Effector memory CD4-positive, alpha-beta T cell (primary cell): ENCODE results near the gene OCSTAMP.

Experiments
- DNase-seq, 3 donors: peaks; one replicate each; pipeline ENCODE4 v3.0.0-alpha.2; 2020
- H3K27ac ChIP-seq: 2 replicates; pipeline ENCODE4 v1.7.0; 2013; ENCODE audit warnings: mild to moderate bottlenecking, low read length, moderate library complexity; ENCODE audit not compliant: insufficient read depth, poor library complexity, severe bottlenecking
- H3K27me3 ChIP-seq: replicated peaks from 2 replicates; pipeline ENCODE4 v1.7.0; 2013; ENCODE audit warnings: mild to moderate bottlenecking, low read length; ENCODE audit not compliant: insufficient read depth, control insufficient read depth, poor library complexity, severe bottlenecking
- H3K36me3 ChIP-seq: 2 replicates; pipeline ENCODE4 v1.7.0; 2013; ENCODE audit warnings: mild to moderate bottlenecking, low read length, moderate library complexity; ENCODE audit not compliant: control insufficient read depth, insufficient read depth
- H3K4me1 ChIP-seq: 2 replicates; pipeline ENCODE4 v1.7.0; 2013; ENCODE audit warnings: low read length, mild to moderate bottlenecking; ENCODE audit not compliant: control insufficient read depth, insufficient read depth, poor library complexity, severe bottlenecking
- H3K4me3 ChIP-seq: 2 replicates; pipeline ENCODE4 v1.7.0; 2013; ENCODE audit warnings: low read length, low read depth, mild to moderate bottlenecking; ENCODE audit not compliant: insufficient read depth, poor library complexity, severe bottlenecking
- H3K9me3 ChIP-seq: 2 replicates; pipeline ENCODE4 v1.7.0; 2013; ENCODE audit warnings: mild to moderate bottlenecking, low read length, moderate library complexity; ENCODE audit not compliant: control insufficient read depth

The OCSTAMP gene

DNA sequence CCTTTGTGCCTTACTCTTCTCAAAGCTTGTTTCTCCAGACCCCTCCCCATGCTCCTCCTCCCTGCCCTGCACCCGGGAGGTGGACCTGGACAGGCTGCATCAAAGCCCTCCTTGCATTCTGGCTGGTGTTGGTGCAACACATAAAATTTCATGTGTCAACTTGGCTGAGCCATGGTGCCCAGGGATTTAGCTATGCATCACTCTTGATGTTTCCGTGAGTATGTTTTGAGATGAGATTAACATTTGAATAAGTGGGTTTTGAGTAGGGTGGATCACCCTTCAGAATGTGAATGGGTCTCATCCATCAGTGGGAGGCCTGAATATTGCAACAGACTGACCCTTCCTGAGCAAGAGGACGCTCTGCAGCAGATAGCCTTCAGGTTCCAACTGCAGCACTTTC, 4.4 kb upstream of the OCSTAMP start:
- Histone ChIP-seq H3K27me3 (no peaks in the 10 kb centered on the region), H3K4me1 (peaks cover 7% of the 10 kb centered on the region), H3K27ac (no peak overlapping the region), H3K9me3 (no peaks in the 10 kb centered on the region), H3K4me3 (no peak overlapping the region), H3K36me3 (no peaks in the 10 kb centered on the region)
- no peak for DNase-seq

GRCh38 chr20:46553926-46554325, 3.5 kb upstream of the OCSTAMP start:
- Histone ChIP-seq H3K36me3 (no peaks in the 10 kb centered on the region), H3K9me3 (no peaks in the 10 kb centered on the region), H3K27me3 (no peaks in the 10 kb centered on the region), H3K4me1 (peaks cover 7% of the 10 kb centered on the region), H3K4me3 (no peak overlapping the region), H3K27ac (no peak overlapping the region)
- no peak for DNase-seq

GRCh38 chr20:46552460-46553420, 2.3 kb upstream of the OCSTAMP start:
- Histone ChIP-seq H3K27ac (no peak overlapping the region), H3K4me3 (no peak overlapping the region), H3K9me3 (no peaks in the 10 kb centered on the region), H3K27me3 (no peaks in the 10 kb centered on the region), H3K4me1 (peaks cover 7% of the 10 kb centered on the region), H3K36me3 (no peaks in the 10 kb centered on the region)
- no peak for DNase-seq

GRCh38 chr20:46551522-46552381, 1.3 kb upstream of the OCSTAMP start:
- no peak for DNase-seq
- Histone ChIP-seq H3K27ac (no peak overlapping the region), H3K27me3 (no peaks in the 10 kb centered on the region), H3K4me3 (no peak overlapping the region), H3K36me3 (no peaks in the 10 kb centered on the region), H3K4me1 (peaks cover 7% of the 10 kb centered on the region), H3K9me3 (no peaks in the 10 kb centered on the region)

DNA sequence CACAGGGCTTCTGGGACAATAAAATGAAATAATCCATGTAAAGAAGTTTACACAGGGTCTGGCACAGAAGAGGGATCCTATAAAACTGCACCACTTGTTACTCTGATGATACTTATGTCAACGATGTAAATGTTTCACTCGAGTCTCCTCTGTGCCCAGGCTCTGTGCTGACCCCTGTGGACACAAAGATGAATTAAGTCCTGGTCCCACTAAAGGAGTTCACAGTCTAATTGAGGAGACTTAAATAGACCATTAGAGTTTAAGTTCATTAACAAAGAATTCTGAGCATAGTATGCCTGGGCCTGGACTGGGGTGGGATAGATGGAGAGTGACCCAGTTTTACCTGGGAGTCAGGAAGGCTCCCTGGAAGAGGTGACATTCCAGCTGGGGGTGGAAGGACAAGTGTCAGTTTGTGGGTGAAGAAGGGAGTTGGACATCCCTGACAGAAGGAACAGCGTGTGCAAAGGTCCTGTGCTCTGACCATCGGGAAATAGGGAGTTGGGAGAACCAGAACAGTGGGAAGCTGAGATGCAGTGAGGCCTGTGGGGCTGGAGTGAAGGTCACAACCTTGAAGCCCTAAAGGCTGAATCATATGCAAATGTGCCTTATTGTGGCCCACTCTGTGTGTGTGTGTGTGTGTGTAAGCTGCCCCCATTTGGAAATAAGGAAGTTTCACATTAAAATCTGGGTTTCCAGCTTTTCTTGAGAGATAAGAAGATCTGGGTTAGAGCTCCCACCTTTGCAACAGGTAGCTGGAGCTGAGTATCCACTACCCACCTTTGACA, 1.1 kb downstream of the OCSTAMP start:
- Histone ChIP-seq H3K27me3 (no peaks in the 10 kb centered on the region), H3K36me3 (no peaks in the 10 kb centered on the region), H3K27ac (no peak overlapping the region), H3K4me3 (no peak overlapping the region), H3K9me3 (no peaks in the 10 kb centered on the region), H3K4me1 (peaks cover 18% of the 10 kb centered on the region)
- no peak for DNase-seq

DNA sequence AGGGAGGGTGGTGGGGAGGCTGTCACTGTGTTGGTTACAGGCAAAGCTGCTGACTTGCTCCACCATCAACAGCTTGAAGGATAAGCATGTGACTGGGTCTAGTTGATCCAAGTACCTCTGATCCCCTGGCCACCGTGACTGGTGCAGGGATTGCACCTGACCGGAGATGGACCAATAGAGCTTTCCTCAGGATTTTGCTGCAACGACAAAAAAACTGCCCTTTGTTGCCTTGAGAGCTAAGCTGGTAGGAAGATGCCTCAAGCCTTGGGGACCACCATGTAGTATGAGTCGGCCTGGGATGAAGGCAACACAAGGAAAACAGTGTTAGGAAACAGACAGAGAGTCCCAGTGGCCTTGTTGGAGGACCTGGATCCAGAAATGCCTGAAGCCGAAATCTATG, 1.8 kb downstream of the OCSTAMP start:
- H3K4me1 ChIP-seq: peaks cover 18% of the 10 kb centered on the region
- no peak for DNase-seq
- no peak overlapping the region for H3K27ac ChIP-seq
- no peaks in the 10 kb centered on the region for H3K36me3 ChIP-seq
- no peaks in the 10 kb centered on the region for H3K27me3 ChIP-seq
- H3K4me3 ChIP-seq: no peak overlapping the region
- H3K9me3 ChIP-seq: no peaks in the 10 kb centered on the region

DNA sequence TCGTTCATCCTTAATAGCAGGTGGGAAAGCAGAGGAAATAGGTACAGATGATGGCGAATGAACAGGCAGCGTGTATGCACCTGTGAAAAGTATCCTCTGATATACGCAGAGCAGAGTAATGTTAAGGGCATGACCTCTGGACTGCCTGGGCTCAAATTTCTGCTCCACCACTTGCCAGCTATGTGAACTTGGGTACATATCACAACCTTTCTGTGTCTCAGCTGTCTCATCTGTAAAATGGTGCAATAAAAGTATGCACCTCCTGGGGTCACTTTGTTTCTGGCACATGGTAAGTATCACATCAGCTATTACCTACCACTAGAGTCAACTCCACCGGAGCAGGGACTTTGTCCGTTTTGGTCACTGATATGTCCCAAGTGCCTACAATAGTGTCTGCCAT, 2.5 kb downstream of the OCSTAMP start:
- no peak overlapping the region for H3K27ac ChIP-seq
- H3K36me3 ChIP-seq: no peaks in the 10 kb centered on the region
- no peaks in the 10 kb centered on the region for H3K27me3 ChIP-seq

DNA sequence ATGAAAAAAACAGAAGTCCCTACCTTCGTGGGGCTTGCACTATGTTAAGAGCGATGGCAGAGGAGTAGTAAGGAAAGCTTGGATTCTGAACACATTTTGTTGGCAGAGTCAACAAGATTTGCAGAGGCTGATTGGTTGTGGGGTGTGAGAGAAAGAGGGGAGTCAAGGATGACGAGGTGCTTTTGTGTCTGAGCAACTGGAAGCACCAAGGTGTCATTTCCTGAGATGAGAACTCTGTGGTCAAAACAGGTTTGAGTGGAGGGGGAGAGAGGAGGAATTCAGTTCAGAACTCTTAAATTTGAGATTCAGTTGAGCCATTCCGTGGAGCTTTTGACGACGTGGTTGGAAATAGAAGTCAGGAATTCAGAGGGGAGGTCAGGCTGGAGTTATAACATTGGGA, 3.5 kb downstream of the OCSTAMP start:
- H3K4me3 ChIP-seq: no peak overlapping the region
- H3K9me3 ChIP-seq: no peaks in the 10 kb centered on the region
- H3K27ac ChIP-seq: no peak overlapping the region
- no peak for DNase-seq
- no peaks in the 10 kb centered on the region for H3K27me3 ChIP-seq
- H3K4me1 ChIP-seq: peaks cover 12% of the 10 kb centered on the region
- H3K36me3 ChIP-seq: no peaks in the 10 kb centered on the region

More for the DNA sequence above, 2.5 kb downstream of the OCSTAMP start:
- Histone ChIP-seq H3K9me3 (no peaks in the 10 kb centered on the region), H3K4me1 (peaks cover 14% of the 10 kb centered on the region), H3K4me3 (no peak overlapping the region)
- DNase-seq: no peak

- Histone ChIP-seq H3K9me3 (no peaks in the 10 kb centered on the region), H3K4me3 (no peak overlapping the region), H3K27ac (no peak overlapping the region), H3K27me3 (no peaks in the 10 kb centered on the region), H3K36me3 (no peaks in the 10 kb centered on the region), H3K4me1 (peaks cover 12% of the 10 kb centered on the region)
- no peak for DNase-seq
These were observed 4.2 kb downstream of the OCSTAMP start for GRCh38 chr20:46546298-46546697.
